Measurements from ENCODE around the gene CYP4F2.

GRCh38 chr19:15885167-15885566, 12.7 kb downstream of the CYP4F2 start:
- TF ChIP-seq CTCF (IDR thresholded peaks at IDR 0.05) (no peak), POLR2A (IDR thresholded peaks at IDR 0.05) (no peak)
